ENCODE results near the gene SIL1. TPM values are rescaled to one million over a fixed set of nuclear protein-coding genes. Genes with fewer than 3 reads are reported as not detected.

SIL1 gene
- total and polyA plus RNA-seq, 2 of the 8 experiments (the other 6 are each of a cell fraction or from before 2014, with no cell fraction given) = 8.3 to 12.8 TPM

DNA sequence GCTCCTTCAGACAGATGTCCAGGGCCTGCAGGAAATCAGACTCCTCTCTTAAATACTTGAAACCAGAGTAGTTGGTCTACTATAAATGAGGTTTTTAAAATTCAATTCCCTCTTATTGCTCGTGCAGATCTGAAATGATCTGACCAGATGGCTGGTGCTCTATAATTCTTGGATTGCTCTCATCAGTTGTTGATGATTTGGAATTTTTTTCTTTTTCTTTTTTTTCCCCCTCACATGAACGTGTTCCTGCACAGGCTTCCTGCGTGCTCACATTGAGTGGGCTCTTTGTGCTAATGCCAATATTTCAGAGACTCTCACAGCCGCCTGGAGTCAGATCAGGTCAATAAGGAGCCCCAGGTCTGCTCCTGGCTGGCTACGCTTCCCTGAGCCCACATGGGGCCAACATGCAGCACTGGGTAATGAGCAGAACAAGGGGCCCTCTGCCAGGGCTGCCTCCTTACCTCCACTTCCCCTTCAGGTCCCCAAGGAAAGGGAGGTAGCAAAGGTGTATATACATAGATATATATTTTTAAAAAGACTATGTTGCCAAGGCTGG, 82.0 kb downstream of the SIL1 start:
- H3K23ac ChIP-seq (ENCODE audit: insufficient read length) = no peak overlapping the region
- no peaks in the 10 kb centered on the region for H3K79me2 ChIP-seq (ENCODE audit: control insufficient read depth in 1 of 2, insufficient read depth in 2 of 2, low read length in 2 of 2)
- no peaks in the 10 kb centered on the region for H3K79me1 ChIP-seq (ENCODE audit: low read depth, low read length)
- H2BK5ac ChIP-seq (ENCODE audit: low read depth, low read length) = no peak overlapping the region
- H3K4ac ChIP-seq (replicated peaks; ENCODE audit: insufficient read length, low read depth, low read length) = no peak overlapping the region
- H3K27ac ChIP-seq (ENCODE audit: low read depth, low read length) = no peak overlapping the region
- H3K36me3 ChIP-seq (ENCODE audit: control insufficient read depth in 2 of 4, insufficient read depth in 4 of 4, low read length in 3 of 4) = no peaks in the 10 kb centered on the region
- H3K23me2 ChIP-seq (ENCODE audit: low read depth, low read length) = no peaks in the 10 kb centered on the region
- POLR2A ChIA-PET (ENCODE audit: partially characterized antibody) = no interaction called here
- H3K18ac ChIP-seq (ENCODE audit: extremely low read depth, low read length) = no peak overlapping the region
- no peak overlapping the region for H3K56ac ChIP-seq (replicated peaks; ENCODE audit: insufficient read length, low read depth, low read length)
- no peak overlapping the region for H3K4me3 ChIP-seq (ENCODE audit: extremely low read depth in 1 of 4, insufficient read depth in 2 of 4, low read depth in 3 of 4, low read length in 4 of 4)
- no peaks in the 10 kb centered on the region for H3K27me3 ChIP-seq (replicated peaks in 1 of 4; ENCODE audit: control insufficient read depth in 3 of 4, extremely low read depth in 1 of 4, insufficient read depth in 3 of 4, low read length in 3 of 4)
- no peak overlapping the region for H4K91ac ChIP-seq (replicated peaks; ENCODE audit: insufficient read length, low read length)
- DNase-seq (ENCODE audit: low read depth in 1 of 2, low spot score in 2 of 2) (no peak), FAIRE-seq (no peak)
- no peak overlapping the region for H4K8ac ChIP-seq (ENCODE audit: extremely low read depth, insufficient read depth, low read length)
- no peak overlapping the region for H2BK15ac ChIP-seq (ENCODE audit: low read length)
- no peak overlapping the region for H3K14ac ChIP-seq (ENCODE audit: insufficient read length)
- no peak overlapping the region for H2BK20ac ChIP-seq (ENCODE audit: low read length)
- no peak overlapping the region for H3K9ac ChIP-seq (replicated peaks in 1 of 4; ENCODE audit: extremely low read depth in 1 of 4, low read depth in 3 of 4, low read length in 3 of 4)
- WGBS, 2 experiments (ENCODE audit: extremely low coverage in 1 of 2, insufficient coverage in 1 of 2, insufficient read length in 1 of 2, insufficient replicate concordance in 2 of 2, low coverage in 1 of 2, low lambda C conversion rate in 2 of 2, missing lambda C conversion rate in 1 of 2) = 75% methylated on average over 5 of the region's 5 CpGs; no CpG with 5 or more reads in 1 of the 2 experiments
- CTCF ChIA-PET (ENCODE audit: partially characterized antibody) = interaction anchor here (1.4 to 2.4 kb wide), 2 partner anchors 10 to 77 kb away, joined by 3 to 7 read pairs; no protein-coding TSS in a partner anchor
- H4K5ac ChIP-seq (ENCODE audit: insufficient read length, low read depth, low read length) = no peak overlapping the region
- H4K20me1 ChIP-seq (replicated peaks in 1 of 2; ENCODE audit: control insufficient read depth in 1 of 2, insufficient read depth in 2 of 2, low read length in 2 of 2) = no peaks in the 10 kb centered on the region
- H3K4me2 ChIP-seq (ENCODE audit: insufficient read depth in 1 of 2, low read depth in 2 of 2, low read length in 2 of 2) = no peak overlapping the region
- H3K4me1 ChIP-seq (replicated peaks in 1 of 4; ENCODE audit: control insufficient read depth in 3 of 4, insufficient read depth in 4 of 4, low read length in 3 of 4) = no peaks in the 10 kb centered on the region
- no peak overlapping the region for H2AK5ac ChIP-seq (ENCODE audit: low read depth, low read length)
- H2BK12ac ChIP-seq (ENCODE audit: low read depth, low read length) = no peak overlapping the region
- H2AFZ ChIP-seq (ENCODE audit: low read length) = no peak overlapping the region
- no peak overlapping the region for H2BK120ac ChIP-seq (replicated peaks; ENCODE audit: low read depth, low read length)
- peaks cover 0 to 10% of the 10 kb centered on the region in 2 experiments; a peak in 1 of 4 replicates for H3K9me3 ChIP-seq (ENCODE audit: insufficient read depth in 2 of 2, low read depth in 1 of 2, low read length in 1 of 2)
- TF ChIP-seq SP1 (IDR thresholded peaks at IDR 0.05; ENCODE audit: low read depth, low read length) = no peak
- no peak for TF ChIP-seq BCL11A (IDR thresholded peaks at IDR 0.05; ENCODE audit: low read depth in 2 of 2, low read length in 2 of 2)
- no peak for TF ChIP-seq SIX5 (IDR thresholded peaks at IDR 0.05; ENCODE audit: low read depth, low read length)
- TF ChIP-seq RBBP5 (IDR thresholded peaks at IDR 0.05; ENCODE audit: borderline replicate concordance, low read depth, low read length) = no peak
- no peak for TF ChIP-seq CEBPB (IDR thresholded peaks at IDR 0.05; ENCODE audit: low read depth, low read length)
- no peak for TF ChIP-seq CBX8 (IDR thresholded peaks at IDR 0.05; ENCODE audit: borderline replicate concordance, low read depth, low read length)
- TF ChIP-seq NRF1 (IDR thresholded peaks at IDR 0.05; ENCODE audit: low read depth, low read length) = no peak
- TF ChIP-seq, protein P1, sequence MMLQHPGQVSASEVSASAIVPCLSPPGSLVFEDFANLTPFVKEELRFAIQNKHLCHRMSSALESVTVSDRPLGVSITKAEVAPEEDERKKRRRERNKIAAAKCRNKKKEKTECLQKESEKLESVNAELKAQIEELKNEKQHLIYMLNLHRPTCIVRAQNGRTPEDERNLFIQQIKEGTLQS (IDR thresholded peaks at IDR 0.05; ENCODE audit: insufficient read depth, low read depth, low read length) = no peak
- TF ChIP-seq, protein P2, sequence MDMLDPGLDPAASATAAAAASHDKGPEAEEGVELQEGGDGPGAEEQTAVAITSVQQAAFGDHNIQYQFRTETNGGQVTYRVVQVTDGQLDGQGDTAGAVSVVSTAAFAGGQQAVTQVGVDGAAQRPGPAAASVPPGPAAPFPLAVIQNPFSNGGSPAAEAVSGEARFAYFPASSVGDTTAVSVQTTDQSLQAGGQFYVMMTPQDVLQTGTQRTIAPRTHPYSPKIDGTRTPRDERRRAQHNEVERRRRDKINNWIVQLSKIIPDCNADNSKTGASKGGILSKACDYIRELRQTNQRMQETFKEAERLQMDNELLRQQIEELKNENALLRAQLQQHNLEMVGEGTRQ (IDR thresholded peaks at IDR 0.05; ENCODE audit: low read length) = no peak
- TF ChIP-seq RNF2 (IDR thresholded peaks at IDR 0.05; ENCODE audit: borderline replicate concordance, low read depth, low read length, missing control alignments, poor library complexity, severe bottlenecking) = no peak
- TF ChIP-seq KDM4A (IDR thresholded peaks at IDR 0.05; ENCODE audit: low read depth, low read length, severe bottlenecking) = no peak
- TF ChIP-seq SIRT6 (IDR thresholded peaks at IDR 0.05; ENCODE audit: low read length) = no peak
